Measurements from ENCODE around the gene NAT8L.

The NAT8L gene

GRCh38 chr4:2081540-2081939 lies 22.4 kb downstream of the NAT8L start:
- Histone ChIP-seq H3K36me3 (no peaks in the 10 kb centered on the region), H3K9me3 (ENCODE audit: severe bottlenecking) (no peaks in the 10 kb centered on the region), H3K4me3 (ENCODE audit: low read depth, low read length) (no peak overlapping the region), H3K27me3 (ENCODE audit: insufficient read depth, low read depth, severe bottlenecking) (no peaks in the 10 kb centered on the region), H3K27ac (no peak overlapping the region)
- peak; percentile 3 for DNase-seq
- TF ChIP-seq, protein P1, sequence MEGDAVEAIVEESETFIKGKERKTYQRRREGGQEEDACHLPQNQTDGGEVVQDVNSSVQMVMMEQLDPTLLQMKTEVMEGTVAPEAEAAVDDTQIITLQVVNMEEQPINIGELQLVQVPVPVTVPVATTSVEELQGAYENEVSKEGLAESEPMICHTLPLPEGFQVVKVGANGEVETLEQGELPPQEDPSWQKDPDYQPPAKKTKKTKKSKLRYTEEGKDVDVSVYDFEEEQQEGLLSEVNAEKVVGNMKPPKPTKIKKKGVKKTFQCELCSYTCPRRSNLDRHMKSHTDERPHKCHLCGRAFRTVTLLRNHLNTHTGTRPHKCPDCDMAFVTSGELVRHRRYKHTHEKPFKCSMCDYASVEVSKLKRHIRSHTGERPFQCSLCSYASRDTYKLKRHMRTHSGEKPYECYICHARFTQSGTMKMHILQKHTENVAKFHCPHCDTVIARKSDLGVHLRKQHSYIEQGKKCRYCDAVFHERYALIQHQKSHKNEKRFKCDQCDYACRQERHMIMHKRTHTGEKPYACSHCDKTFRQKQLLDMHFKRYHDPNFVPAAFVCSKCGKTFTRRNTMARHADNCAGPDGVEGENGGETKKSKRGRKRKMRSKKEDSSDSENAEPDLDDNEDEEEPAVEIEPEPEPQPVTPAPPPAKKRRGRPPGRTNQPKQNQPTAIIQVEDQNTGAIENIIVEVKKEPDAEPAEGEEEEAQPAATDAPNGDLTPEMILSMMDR (IDR thresholded peaks at IDR 0.05; ENCODE audit: low read depth, low read length) = no peak

GRCh38 chr4:2082118-2082517 lies 23.0 kb downstream of the NAT8L start:
- Histone ChIP-seq H3K9me3 (ENCODE audit: severe bottlenecking) (peaks cover under 1% of the 10 kb centered on the region), H3K27me3 (ENCODE audit: insufficient read depth, low read depth, severe bottlenecking) (no peaks in the 10 kb centered on the region), H3K36me3 (no peaks in the 10 kb centered on the region), H3K27ac (no peak overlapping the region), H3K4me3 (ENCODE audit: low read depth, low read length) (no peak overlapping the region)
- TF ChIP-seq, protein P1 (IDR thresholded peaks at IDR 0.05; ENCODE audit: low read depth, low read length) = no peak
- peak; percentile 4 for DNase-seq

- Histone ChIP-seq H3K4me3 (ENCODE audit: low read depth, low read length) (no peak overlapping the region), H3K27me3 (ENCODE audit: insufficient read depth, low read depth, severe bottlenecking) (no peaks in the 10 kb centered on the region), H3K9me3 (ENCODE audit: severe bottlenecking) (peaks cover 2% of the 10 kb centered on the region), H3K27ac (peak overlapping the region; percentile 22; the same call in 1 of the 2 replicates), H3K36me3 (no peaks in the 10 kb centered on the region)
- TF ChIP-seq, protein P1 (IDR thresholded peaks at IDR 0.05; ENCODE audit: low read depth, low read length) = no peak
- peak; percentile 6 for DNase-seq
Measured at GRCh38 chr4:2082627-2083026, 23.5 kb downstream of the NAT8L start.

DNA sequence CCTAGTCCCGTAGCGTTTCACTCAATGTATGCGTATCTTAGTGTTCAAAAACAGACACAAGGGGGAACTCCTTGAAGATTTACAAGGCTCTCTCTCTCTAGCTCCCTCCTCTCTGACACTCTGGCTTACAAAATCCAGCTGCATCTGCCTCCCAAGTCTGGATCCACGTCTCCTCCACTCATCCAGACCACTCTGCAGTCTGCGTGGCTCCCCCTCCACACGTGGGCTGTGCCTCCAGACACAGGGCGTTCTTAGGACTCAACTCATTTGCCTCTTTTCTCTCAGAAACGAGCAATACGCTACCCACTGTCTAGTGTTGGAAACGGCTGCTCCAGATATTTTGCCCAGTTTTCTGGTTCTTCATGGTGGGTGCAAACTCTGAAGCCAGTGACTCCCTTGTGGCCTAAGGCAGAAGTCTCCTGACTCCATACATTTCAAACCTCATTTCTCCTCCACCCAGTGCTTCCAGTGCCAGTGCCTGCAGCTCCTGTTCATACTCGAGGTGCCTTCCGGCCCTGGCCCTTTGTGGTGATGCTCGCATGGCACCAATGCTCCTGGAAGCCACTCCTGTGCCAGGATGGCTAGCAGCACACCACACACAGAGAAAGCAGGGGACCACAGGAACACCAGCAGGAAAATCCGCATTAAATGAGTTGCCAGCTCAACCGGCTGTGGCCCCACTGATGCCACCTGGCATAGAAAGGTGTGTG lies 24.1 kb downstream of the NAT8L start:
- Histone ChIP-seq H3K27me3 (ENCODE audit: insufficient read depth, low read depth, severe bottlenecking) (no peaks in the 10 kb centered on the region), H3K4me3 (ENCODE audit: low read depth, low read length) (no peak overlapping the region), H3K36me3 (no peaks in the 10 kb centered on the region), H3K27ac (peak overlapping the region; percentile 22; the same call in 1 of the 2 replicates), H3K9me3 (ENCODE audit: severe bottlenecking) (peaks cover 2% of the 10 kb centered on the region)
- TF ChIP-seq, protein P1 (IDR thresholded peaks at IDR 0.05; ENCODE audit: low read depth, low read length) = no peak
- DNase-seq = peak; percentile 2

GRCh38 chr4:2083826-2084160 lies 24.7 kb downstream of the NAT8L start:
- no peaks in the 10 kb centered on the region for H3K27me3 ChIP-seq (ENCODE audit: insufficient read depth, low read depth, severe bottlenecking)
- no peak overlapping the region for H3K27ac ChIP-seq
- H3K36me3 ChIP-seq = no peaks in the 10 kb centered on the region
- H3K4me3 ChIP-seq (ENCODE audit: low read depth, low read length) = no peak overlapping the region
- H3K9me3 ChIP-seq (ENCODE audit: severe bottlenecking) = peaks cover 2% of the 10 kb centered on the region
- TF ChIP-seq, protein P1 (IDR thresholded peaks at IDR 0.05; ENCODE audit: low read depth, low read length) = no peak
- DNase-seq = peak; percentile 0

- TF ChIP-seq, protein P1 (IDR thresholded peaks at IDR 0.05; ENCODE audit: low read depth, low read length) = no peak
- peaks cover 2% of the 10 kb centered on the region for H3K9me3 ChIP-seq (ENCODE audit: severe bottlenecking)
- H3K36me3 ChIP-seq = no peaks in the 10 kb centered on the region
- H3K27me3 ChIP-seq (ENCODE audit: insufficient read depth, low read depth, severe bottlenecking) = no peaks in the 10 kb centered on the region
- peak; percentile 4 for DNase-seq
- H3K27ac ChIP-seq = no peak overlapping the region
- H3K4me3 ChIP-seq (ENCODE audit: low read depth, low read length) = no peak overlapping the region
Measured at GRCh38 chr4:2084316-2084715, 25.2 kb downstream of the NAT8L start.

Data from WERI-Rb-1 (cell line).